Gastrocnemius medialis (tissue), 4 donors: Measurements from ENCODE around the gene AGTR1.

Experiments used
- POLR2A ChIP-seq, 2 donors: fragments of 450-650 bp; IDR thresholded peaks; one replicate each; pipeline ENCODE4 v1.6.1; 2017; ENCODE audit warnings: antibody characterized with exemption in 2 of 2, mild to moderate bottlenecking in 2 of 2, moderate library complexity in 2 of 2
- TF ChIP-seq, protein P1 (sequence below), 5 experiments: fragments of 450-650 bp in 3 of 5; fragments of 200-600 bp in 2 of 5; sonication (generic) in 2 of 5; IDR thresholded peaks in 4 of 5; conservative IDR thresholded peaks in 1 of 5; 1 replicate in 4 of 5; 2 replicates in 1 of 5; pipeline ENCODE4 v1.5.1; 2016 to 2019; ENCODE audit warnings: antibody characterized with exemption in 5 of 5, mild to moderate bottlenecking in 3 of 5, moderate library complexity in 3 of 5

DNA sequence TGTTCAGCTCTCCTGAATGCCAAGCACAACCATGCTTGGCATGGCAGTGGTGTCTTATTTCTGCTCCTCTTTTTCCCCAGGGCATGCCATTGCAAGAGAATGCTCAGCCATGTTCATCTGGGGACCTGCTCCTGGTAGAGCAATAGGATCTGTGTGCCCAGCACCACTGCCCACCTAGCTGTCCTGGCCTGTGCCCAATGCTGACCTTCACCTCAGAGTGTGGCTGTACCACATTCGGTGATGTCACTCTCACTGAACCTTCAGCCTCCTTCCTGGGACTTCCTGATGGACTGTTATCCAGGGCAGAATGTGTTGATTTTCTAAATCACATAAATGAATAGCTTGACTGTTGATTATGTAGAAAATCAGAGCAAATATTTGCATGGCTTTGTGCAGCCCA, 42.0 kb downstream of the AGTR1 start:
- TF ChIP-seq, protein P1, sequence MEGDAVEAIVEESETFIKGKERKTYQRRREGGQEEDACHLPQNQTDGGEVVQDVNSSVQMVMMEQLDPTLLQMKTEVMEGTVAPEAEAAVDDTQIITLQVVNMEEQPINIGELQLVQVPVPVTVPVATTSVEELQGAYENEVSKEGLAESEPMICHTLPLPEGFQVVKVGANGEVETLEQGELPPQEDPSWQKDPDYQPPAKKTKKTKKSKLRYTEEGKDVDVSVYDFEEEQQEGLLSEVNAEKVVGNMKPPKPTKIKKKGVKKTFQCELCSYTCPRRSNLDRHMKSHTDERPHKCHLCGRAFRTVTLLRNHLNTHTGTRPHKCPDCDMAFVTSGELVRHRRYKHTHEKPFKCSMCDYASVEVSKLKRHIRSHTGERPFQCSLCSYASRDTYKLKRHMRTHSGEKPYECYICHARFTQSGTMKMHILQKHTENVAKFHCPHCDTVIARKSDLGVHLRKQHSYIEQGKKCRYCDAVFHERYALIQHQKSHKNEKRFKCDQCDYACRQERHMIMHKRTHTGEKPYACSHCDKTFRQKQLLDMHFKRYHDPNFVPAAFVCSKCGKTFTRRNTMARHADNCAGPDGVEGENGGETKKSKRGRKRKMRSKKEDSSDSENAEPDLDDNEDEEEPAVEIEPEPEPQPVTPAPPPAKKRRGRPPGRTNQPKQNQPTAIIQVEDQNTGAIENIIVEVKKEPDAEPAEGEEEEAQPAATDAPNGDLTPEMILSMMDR (IDR thresholded peaks at IDR 0.05 in 4 of 5, conservative IDR thresholded peaks at IDR 0.05 in 1 of 5): no peak
- no peak for TF ChIP-seq POLR2A (IDR thresholded peaks at IDR 0.05)
